ENCODE measurements around the gene ZBTB37. TPM values are rescaled to one million over a fixed set of nuclear protein-coding genes. Genes with fewer than 3 reads are reported as not detected.

ZBTB37 gene
- total RNA-seq, 3 donors from 2014 or later, result 9.3 to 13.2 (median 12.0) TPM

- H3K36me3 ChIP-seq (ENCODE audit: low read depth), result no peaks in the 10 kb centered on the region
- intact Hi-C loops (cut with DNase I, micrococcal nuclease), result no loop called here
- ATAC-seq, result peak; percentile 89
- H3K9me3 ChIP-seq, result no peaks in the 10 kb centered on the region
- H3K4me3 ChIP-seq, result peak within 1 kb of the TSS; percentile 56
- H3K4me1 ChIP-seq (ENCODE audit: low read depth), result peaks cover 12% of the 10 kb centered on the region
- TF ChIP-seq CTCF (IDR thresholded peaks at IDR 0.05), result no peak
- peak; percentile 99 to 100 (median 99) for DNase-seq
These were observed 371 bp upstream of the ZBTB37 start, which contains the start of gene GAS5 for GRCh38 chr1:173867753-173868265. Gene GAS5 (minus strand): TSS chr1:173867989.

- DNase-seq (no peak), ATAC-seq (peak; percentile 3)
- no peak for TF ChIP-seq CTCF (IDR thresholded peaks at IDR 0.05)
- peak overlapping the region; percentile 56 for H3K4me3 ChIP-seq
- peaks cover 12% of the 10 kb centered on the region for H3K4me1 ChIP-seq (ENCODE audit: low read depth)
- no peaks in the 10 kb centered on the region for H3K9me3 ChIP-seq
- intact Hi-C loops (cut with DNase I, micrococcal nuclease), result no loop called here
- no peaks in the 10 kb centered on the region for H3K36me3 ChIP-seq (ENCODE audit: low read depth)
These were observed 810 bp downstream of the ZBTB37 start for GRCh38 chr1:173869021-173869359.

GRCh38 chr1:173870252-173871075 is 2.3 kb downstream of the ZBTB37 start:
- H3K4me3 ChIP-seq, result no peak overlapping the region
- no peaks in the 10 kb centered on the region for H3K36me3 ChIP-seq (ENCODE audit: low read depth)
- H3K9me3 ChIP-seq, result no peaks in the 10 kb centered on the region
- no peak for TF ChIP-seq CTCF (IDR thresholded peaks at IDR 0.05)
- H3K4me1 ChIP-seq (ENCODE audit: low read depth), result peaks cover 12% of the 10 kb centered on the region
- no peak for ATAC-seq
- intact Hi-C loops (cut with DNase I, micrococcal nuclease), result no loop called here
- peak; percentile 40 to 60 (median 46) for DNase-seq

- ATAC-seq, result no peak
- no peak for TF ChIP-seq CTCF (IDR thresholded peaks at IDR 0.05)
- Histone ChIP-seq H3K4me1 (ENCODE audit: low read depth) (peaks cover 6% of the 10 kb centered on the region), H3K4me3 (no peak overlapping the region), H3K9me3 (no peaks in the 10 kb centered on the region), H3K36me3 (ENCODE audit: low read depth) (no peaks in the 10 kb centered on the region)
- intact Hi-C loops (cut with DNase I, micrococcal nuclease), result no loop called here
- DNase-seq, result no peak
These were observed 2.9 kb downstream of the ZBTB37 start for GRCh38 chr1:173871091-173871490.

- Histone ChIP-seq H3K36me3 (ENCODE audit: low read depth) (no peaks in the 10 kb centered on the region), H3K4me3 (no peak overlapping the region), H3K4me1 (ENCODE audit: low read depth) (peaks cover 4% of the 10 kb centered on the region), H3K9me3 (no peaks in the 10 kb centered on the region)
- no peak for ATAC-seq
- intact Hi-C loops (cut with DNase I, micrococcal nuclease), result no loop called here
- no peak for TF ChIP-seq CTCF (IDR thresholded peaks at IDR 0.05)
- DNase-seq, result no peak
These were observed 3.3 kb downstream of the ZBTB37 start for GRCh38 chr1:173871500-173871899.

Measured in mucosa of descending colon (tissue), 3 donors.